ENCODE measurements around the gene CCNY. TPM values are rescaled to one million over a fixed set of nuclear protein-coding genes. Genes with fewer than 3 reads are reported as not detected.

CCNY gene
- total RNA-seq, 3 donors from 2014 or later: 48.6 to 64.4 (median 51.5) TPM

DNA sequence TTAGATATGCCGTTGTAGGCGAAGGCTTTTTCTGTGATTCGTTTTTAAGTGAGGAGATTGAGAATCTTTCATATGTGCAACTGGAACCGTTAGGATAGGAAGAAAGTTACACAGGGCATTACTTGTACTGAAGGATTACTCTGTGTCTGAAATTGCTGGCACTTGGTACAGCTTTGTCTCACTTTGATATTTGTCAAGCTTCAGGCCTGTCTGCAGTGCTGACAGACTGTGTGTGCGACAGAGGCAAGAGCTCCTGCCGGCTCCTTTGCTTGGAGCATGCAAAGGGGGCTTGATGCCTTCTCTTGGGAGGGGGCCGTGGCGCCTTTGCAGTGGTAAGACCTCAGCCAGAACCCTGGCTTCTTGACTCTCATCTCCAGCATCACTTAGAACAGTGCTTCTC lies 45.8 kb downstream of the CCNY start:
- Histone ChIP-seq H3K4me3 (no peak overlapping the region), H3K4me1 (ENCODE audit: low read depth) (peaks cover 15% of the 10 kb centered on the region), H3K36me3 (ENCODE audit: low read depth) (no peaks in the 10 kb centered on the region), H3K9me3 (no peaks in the 10 kb centered on the region)
- intact Hi-C loops (cut with DNase I, micrococcal nuclease): no loop called here
- no peak for ATAC-seq
- TF ChIP-seq, protein P1, sequence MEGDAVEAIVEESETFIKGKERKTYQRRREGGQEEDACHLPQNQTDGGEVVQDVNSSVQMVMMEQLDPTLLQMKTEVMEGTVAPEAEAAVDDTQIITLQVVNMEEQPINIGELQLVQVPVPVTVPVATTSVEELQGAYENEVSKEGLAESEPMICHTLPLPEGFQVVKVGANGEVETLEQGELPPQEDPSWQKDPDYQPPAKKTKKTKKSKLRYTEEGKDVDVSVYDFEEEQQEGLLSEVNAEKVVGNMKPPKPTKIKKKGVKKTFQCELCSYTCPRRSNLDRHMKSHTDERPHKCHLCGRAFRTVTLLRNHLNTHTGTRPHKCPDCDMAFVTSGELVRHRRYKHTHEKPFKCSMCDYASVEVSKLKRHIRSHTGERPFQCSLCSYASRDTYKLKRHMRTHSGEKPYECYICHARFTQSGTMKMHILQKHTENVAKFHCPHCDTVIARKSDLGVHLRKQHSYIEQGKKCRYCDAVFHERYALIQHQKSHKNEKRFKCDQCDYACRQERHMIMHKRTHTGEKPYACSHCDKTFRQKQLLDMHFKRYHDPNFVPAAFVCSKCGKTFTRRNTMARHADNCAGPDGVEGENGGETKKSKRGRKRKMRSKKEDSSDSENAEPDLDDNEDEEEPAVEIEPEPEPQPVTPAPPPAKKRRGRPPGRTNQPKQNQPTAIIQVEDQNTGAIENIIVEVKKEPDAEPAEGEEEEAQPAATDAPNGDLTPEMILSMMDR (IDR thresholded peaks at IDR 0.05): no peak
- DNase-seq: no peak

DNA sequence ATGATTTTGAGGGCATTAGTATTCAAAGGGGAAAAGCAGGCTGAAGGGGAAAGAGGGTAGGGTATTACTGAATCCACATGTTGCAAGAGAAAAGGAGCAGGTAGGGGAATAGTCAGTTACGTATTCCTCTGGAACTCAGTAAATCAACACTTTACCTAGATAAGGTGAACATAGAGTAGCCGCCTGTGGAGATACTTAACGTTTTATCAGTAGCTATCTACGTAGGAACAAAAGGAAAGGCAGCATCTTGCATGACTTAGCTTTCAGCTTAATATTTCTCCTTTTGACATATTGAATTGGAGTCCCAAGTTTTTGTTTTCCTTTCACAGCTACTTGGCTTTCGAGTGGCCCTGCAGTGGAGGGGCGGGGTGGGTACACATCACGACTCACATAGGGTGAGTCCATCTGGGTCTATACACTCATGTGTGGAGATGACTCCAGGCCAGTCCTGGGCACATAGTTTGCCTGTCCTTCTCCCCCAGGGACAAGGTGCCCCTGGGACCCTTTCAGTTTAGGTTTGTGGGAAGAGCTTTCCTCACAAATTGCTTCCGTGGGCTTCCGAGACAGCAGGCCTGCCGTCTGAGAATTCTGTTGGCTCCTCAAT lies 48.1 kb downstream of the CCNY start:
- no peak for ATAC-seq
- Histone ChIP-seq H3K36me3 (ENCODE audit: low read depth) (no peaks in the 10 kb centered on the region), H3K4me3 (no peak overlapping the region), H3K9me3 (peaks cover 3% of the 10 kb centered on the region), H3K4me1 (ENCODE audit: low read depth) (peaks cover 8% of the 10 kb centered on the region)
- no peak for DNase-seq
- TF ChIP-seq, protein P1 (IDR thresholded peaks at IDR 0.05): no peak
- intact Hi-C loops (cut with DNase I, micrococcal nuclease): no loop called here

DNA sequence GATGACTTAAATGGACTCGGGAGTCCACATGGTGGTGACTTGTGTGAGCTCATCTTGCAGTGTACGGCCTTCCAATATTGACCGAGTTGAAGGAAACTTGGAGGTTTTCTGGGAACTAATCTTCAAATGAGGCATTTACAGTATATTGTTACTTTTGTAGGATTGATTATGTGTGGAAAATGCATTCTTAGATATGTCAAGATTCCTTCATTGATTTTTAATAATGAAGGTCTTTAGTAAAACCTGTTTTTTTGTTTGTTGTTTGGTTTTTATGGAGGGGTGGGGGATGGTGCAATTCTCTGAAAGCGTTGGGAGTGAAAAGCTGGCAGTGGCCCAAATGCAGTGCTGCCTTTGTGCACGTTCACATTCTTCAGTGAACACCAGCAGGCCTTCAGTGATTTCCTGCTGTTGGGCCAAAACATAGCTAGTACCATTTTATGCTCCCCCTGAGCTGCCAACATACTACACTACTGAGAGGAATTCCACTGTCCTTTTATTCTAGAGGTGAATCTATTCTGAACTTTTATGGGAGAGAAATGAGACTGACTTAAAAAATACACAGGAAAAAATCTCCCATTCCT lies 50.4 kb downstream of the CCNY start:
- H3K36me3 ChIP-seq (ENCODE audit: low read depth): no peaks in the 10 kb centered on the region
- H3K4me1 ChIP-seq (ENCODE audit: low read depth): peaks cover 8% of the 10 kb centered on the region
- no peak overlapping the region for H3K4me3 ChIP-seq
- peaks cover 19% of the 10 kb centered on the region for H3K9me3 ChIP-seq
- no peak for ATAC-seq
- TF ChIP-seq, protein P1 (IDR thresholded peaks at IDR 0.05): no peak
- DNase-seq: peak in 1 of 3 donors; percentile 44
- intact Hi-C loops (cut with DNase I, micrococcal nuclease): no loop called here

DNA sequence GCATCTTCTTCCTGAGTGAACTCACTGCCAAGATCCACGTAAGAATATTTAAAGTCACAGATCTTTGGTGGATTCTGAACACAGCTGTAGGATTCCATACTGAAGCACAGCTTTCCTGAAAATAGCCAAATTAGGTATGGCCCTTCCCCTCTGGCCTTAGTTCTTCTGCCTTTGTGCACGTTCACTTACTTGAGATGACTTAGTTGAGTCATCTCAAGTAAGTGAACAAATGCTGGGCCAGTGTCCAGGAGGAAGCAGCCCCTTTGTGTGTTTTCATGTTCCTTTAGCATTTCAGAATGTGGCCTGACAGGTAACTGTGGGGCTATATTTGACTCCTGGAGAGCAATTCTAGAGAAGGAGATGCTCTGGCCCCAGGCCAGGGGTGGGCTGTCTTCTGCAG lies 51.5 kb downstream of the CCNY start:
- peaks cover 19% of the 10 kb centered on the region for H3K9me3 ChIP-seq
- intact Hi-C loops (cut with DNase I, micrococcal nuclease): no loop called here
- no peaks in the 10 kb centered on the region for H3K36me3 ChIP-seq (ENCODE audit: low read depth)
- H3K4me3 ChIP-seq: no peak overlapping the region
- H3K4me1 ChIP-seq (ENCODE audit: low read depth): peaks cover 8% of the 10 kb centered on the region
- ATAC-seq: peak; percentile 23
- DNase-seq: no peak
- TF ChIP-seq, protein P1 (IDR thresholded peaks at IDR 0.05): no peak

DNA sequence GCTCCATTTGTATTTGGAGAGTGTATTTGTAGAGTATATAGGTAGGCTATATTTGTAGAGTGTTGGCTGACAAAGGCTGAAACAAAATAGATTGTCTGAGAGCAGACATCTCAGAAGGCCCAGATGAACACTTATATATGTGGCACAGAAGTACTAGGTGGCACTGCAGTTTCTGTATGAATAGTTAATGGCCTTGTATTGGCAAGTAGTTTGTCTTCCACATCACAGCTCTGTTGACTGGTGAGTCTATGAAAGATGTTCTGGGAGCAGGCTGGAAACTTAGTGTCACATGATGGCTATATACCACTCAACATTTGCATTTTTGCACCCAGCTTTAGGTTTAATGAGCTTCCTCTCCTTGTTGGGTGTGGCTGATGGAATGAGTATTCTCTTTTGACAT lies 51.9 kb downstream of the CCNY start:
- no peaks in the 10 kb centered on the region for H3K36me3 ChIP-seq (ENCODE audit: low read depth)
- H3K4me3 ChIP-seq: no peak overlapping the region
- DNase-seq: no peak
- H3K4me1 ChIP-seq (ENCODE audit: low read depth): peaks cover 8% of the 10 kb centered on the region
- peaks cover 19% of the 10 kb centered on the region for H3K9me3 ChIP-seq
- no peak for ATAC-seq
- TF ChIP-seq, protein P1 (IDR thresholded peaks at IDR 0.05): no peak
- intact Hi-C loops (cut with DNase I, micrococcal nuclease): no loop called here

Data from mucosa of descending colon (tissue), 3 donors.